Mesendoderm (in vitro differentiated cells): ENCODE data around the gene ZBTB49.

Experiments
- DNase-seq: peaks from one replicate; pipeline ENCODE4 v3.0.0; 2013
- H2AK5ac ChIP-seq: 2 replicates; pipeline ENCODE4 v1.6.1; 2013; ENCODE audit warnings: low read length, inconsistent platforms
- H2BK120ac ChIP-seq: 2 replicates; pipeline ENCODE4 v1.6.1; 2013; ENCODE audit warnings: low read depth, mild to moderate bottlenecking, low read length, moderate library complexity, mixed read lengths
- H2BK15ac ChIP-seq: replicated peaks from 2 replicates; pipeline ENCODE4 v1.6.1; 2013; ENCODE audit warnings: low read depth, mild to moderate bottlenecking, moderate library complexity
- H2BK5ac ChIP-seq: 2 replicates; pipeline ENCODE4 v1.6.1; 2013; ENCODE audit warnings: low read length, inconsistent platforms
- H3K18ac ChIP-seq: 2 replicates; pipeline ENCODE4 v1.6.1; 2013; ENCODE audit warnings: mild to moderate bottlenecking, low read length, mixed read lengths
- H3K23ac ChIP-seq: one replicate; pipeline ENCODE4 v1.6.1; 2013; ENCODE audit warnings: low read length
- H3K27ac ChIP-seq: 2 replicates; pipeline ENCODE4 v1.5.1; 2013; ENCODE audit warnings: low read depth, mild to moderate bottlenecking, inconsistent platforms, low read length, moderate library complexity
- H3K27me3 ChIP-seq: 2 replicates; pipeline ENCODE4 v1.6.1; 2013; ENCODE audit warnings: low read length, control low read depth, mild to moderate bottlenecking, inconsistent platforms; ENCODE audit not compliant: insufficient read depth, poor library complexity
- H3K36me3 ChIP-seq: 2 replicates; pipeline ENCODE4 v1.6.1; 2013; ENCODE audit warnings: low read length, inconsistent platforms; ENCODE audit not compliant: control insufficient read depth, insufficient read depth
- H3K4ac ChIP-seq: one replicate; pipeline ENCODE4 v1.6.1; 2013; ENCODE audit warnings: low read depth, mild to moderate bottlenecking, low read length, moderate library complexity
- H3K4me1 ChIP-seq: 2 replicates; pipeline ENCODE4 v1.6.1; 2013; ENCODE audit warnings: low read depth, low read length, inconsistent platforms; ENCODE audit not compliant: control insufficient read depth
- H3K4me2 ChIP-seq: 2 replicates; pipeline ENCODE4 v1.6.1; 2013; ENCODE audit warnings: low read length
- H3K4me3 ChIP-seq: 2 replicates; pipeline ENCODE4 v1.5.1; 2013; ENCODE audit warnings: mild to moderate bottlenecking, low read length
- H3K56ac ChIP-seq: one replicate; pipeline ENCODE4 v1.6.1; 2013; ENCODE audit warnings: low read length
- H3K79me1 ChIP-seq: 2 replicates; pipeline ENCODE4 v1.6.1; 2013; ENCODE audit warnings: low read length, inconsistent platforms
- H3K79me2 ChIP-seq: 2 replicates; pipeline ENCODE4 v1.6.1; 2013; ENCODE audit warnings: mild to moderate bottlenecking, low read length; ENCODE audit not compliant: control insufficient read depth, insufficient read depth
- H3K9ac ChIP-seq: 2 replicates; pipeline ENCODE4 v1.6.1; 2013; ENCODE audit warnings: low read length, inconsistent platforms
- H4K5ac ChIP-seq: one replicate; pipeline ENCODE4 v1.6.1; 2013; ENCODE audit warnings: low read length
- H4K8ac ChIP-seq: one replicate; pipeline ENCODE4 v1.6.1; 2013; ENCODE audit warnings: low read depth, mild to moderate bottlenecking, control low read depth, low read length, moderate library complexity
- WGBS: extraction: QIAGEN DNeasy Blood & Tissue Kit; methylation state at CpG from one replicate; pipeline ENCODE4 v1.1.7; 2013; ENCODE audit warnings: low lambda C conversion rate, missing lambda C conversion rate; ENCODE audit not compliant: insufficient coverage; ENCODE audit errors: extremely low coverage; 5-methylcytosine and 5-hydroxymethylcytosine counted together

Gene ZBTB49

DNA sequence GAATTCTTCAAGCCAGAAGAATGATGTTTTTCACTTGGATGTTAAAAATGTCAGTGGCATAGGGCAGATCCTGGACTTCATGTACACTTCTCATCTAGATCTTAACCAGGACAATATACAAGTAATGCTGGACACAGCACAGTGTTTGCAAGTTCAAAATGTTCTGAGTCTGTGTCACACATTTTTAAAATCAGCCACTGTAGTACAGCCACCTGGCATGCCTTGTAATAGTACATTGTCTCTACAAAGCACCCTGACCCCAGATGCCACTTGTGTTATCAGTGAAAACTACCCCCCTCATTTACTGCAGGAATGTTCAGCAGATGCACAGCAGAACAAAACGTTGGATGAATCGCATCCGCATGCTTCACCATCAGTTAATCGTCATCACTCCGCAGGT, 11.9 kb downstream of the ZBTB49 start:
- Histone ChIP-seq H3K18ac (no peak overlapping the region), H2BK5ac (no peak overlapping the region), H3K23ac (no peak overlapping the region), H3K9ac (no peak overlapping the region), H3K27ac (no peak overlapping the region), H3K79me1 (peaks cover 5% of the 10 kb centered on the region), H3K36me3 (peaks cover 3% of the 10 kb centered on the region), H2AK5ac (no peak overlapping the region), H3K4ac (no peak overlapping the region), H2BK15ac (no peak overlapping the region), H3K79me2 (no peaks in the 10 kb centered on the region), H3K27me3 (no peaks in the 10 kb centered on the region), H4K8ac (no peak overlapping the region), H3K4me3 (no peak overlapping the region), H2BK120ac (no peak overlapping the region), H3K4me2 (no peak overlapping the region), H3K56ac (no peak overlapping the region), H4K5ac (no peak overlapping the region), H3K4me1 (no peaks in the 10 kb centered on the region)
- no peak for DNase-seq
- no CpG with 5 or more reads among the region's 5 CpGs for whole genome bisulfite sequencing

DNA sequence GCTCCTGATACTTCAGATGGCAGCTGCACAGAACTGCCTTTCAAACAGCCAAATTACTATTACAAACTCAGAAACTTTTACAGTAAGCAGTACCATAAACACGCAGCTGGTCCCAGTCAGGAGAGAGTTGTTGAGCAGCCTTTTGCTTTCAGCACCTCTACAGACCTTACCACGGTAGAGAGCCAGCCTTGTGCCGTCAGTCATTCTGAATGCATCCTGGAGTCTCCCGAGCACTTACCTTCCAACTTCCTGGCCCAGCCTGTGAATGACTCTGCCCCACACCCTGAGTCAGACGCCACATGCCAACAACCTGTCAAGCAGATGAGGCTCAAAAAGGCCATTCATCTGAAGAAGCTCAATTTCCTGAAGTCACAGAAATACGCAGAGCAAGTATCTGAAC, 12.4 kb downstream of the ZBTB49 start:
- Histone ChIP-seq H2BK120ac (no peak overlapping the region), H2AK5ac (no peak overlapping the region), H3K4me2 (no peak overlapping the region), H3K4me3 (no peak overlapping the region), H3K79me2 (no peaks in the 10 kb centered on the region), H3K4ac (no peak overlapping the region), H3K27me3 (no peaks in the 10 kb centered on the region), H3K18ac (no peak overlapping the region), H3K27ac (no peak overlapping the region), H3K23ac (no peak overlapping the region), H3K9ac (no peak overlapping the region), H3K36me3 (peaks cover 3% of the 10 kb centered on the region), H2BK15ac (no peak overlapping the region), H3K79me1 (peaks cover 5% of the 10 kb centered on the region), H2BK5ac (no peak overlapping the region), H4K5ac (no peak overlapping the region), H3K4me1 (no peaks in the 10 kb centered on the region), H4K8ac (no peak overlapping the region), H3K56ac (no peak overlapping the region)
- WGBS: no CpG with 5 or more reads among the region's 6 CpGs
- no peak for DNase-seq

DNA sequence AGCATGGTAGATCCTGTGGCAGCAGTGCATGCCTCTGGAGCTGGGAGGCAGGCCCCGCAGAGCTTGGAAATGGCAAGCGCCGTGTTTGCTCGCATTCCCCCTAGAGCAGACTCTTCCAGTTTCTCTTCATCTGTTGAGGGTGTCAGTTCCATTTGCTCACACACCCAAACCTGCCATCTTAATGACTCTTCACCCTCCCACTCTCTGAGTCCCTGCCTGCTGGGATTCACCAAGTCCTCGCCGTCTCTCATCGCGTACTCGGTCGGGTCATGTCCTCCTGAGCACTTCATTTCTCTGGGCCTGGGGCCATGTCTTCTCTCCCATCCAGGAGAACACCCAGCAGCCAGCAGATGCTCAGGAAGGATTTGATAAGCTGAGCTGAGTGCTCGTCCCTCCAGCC, 16.9 kb downstream of the ZBTB49 start:
- Histone ChIP-seq H4K8ac (no peak overlapping the region), H3K4ac (no peak overlapping the region), H2BK15ac (no peak overlapping the region), H2BK5ac (no peak overlapping the region), H2AK5ac (no peak overlapping the region), H3K27me3 (no peaks in the 10 kb centered on the region), H3K4me1 (no peaks in the 10 kb centered on the region), H3K4me2 (no peak overlapping the region), H3K4me3 (no peak overlapping the region), H3K23ac (no peak overlapping the region), H3K79me2 (no peaks in the 10 kb centered on the region), H3K27ac (no peak overlapping the region), H3K9ac (no peak overlapping the region), H3K56ac (no peak overlapping the region), H3K18ac (no peak overlapping the region), H3K79me1 (no peaks in the 10 kb centered on the region), H2BK120ac (no peak overlapping the region), H4K5ac (no peak overlapping the region), H3K36me3 (peaks cover 3% of the 10 kb centered on the region)
- WGBS: no CpG with 5 or more reads among the region's 11 CpGs
- no peak for DNase-seq

DNA sequence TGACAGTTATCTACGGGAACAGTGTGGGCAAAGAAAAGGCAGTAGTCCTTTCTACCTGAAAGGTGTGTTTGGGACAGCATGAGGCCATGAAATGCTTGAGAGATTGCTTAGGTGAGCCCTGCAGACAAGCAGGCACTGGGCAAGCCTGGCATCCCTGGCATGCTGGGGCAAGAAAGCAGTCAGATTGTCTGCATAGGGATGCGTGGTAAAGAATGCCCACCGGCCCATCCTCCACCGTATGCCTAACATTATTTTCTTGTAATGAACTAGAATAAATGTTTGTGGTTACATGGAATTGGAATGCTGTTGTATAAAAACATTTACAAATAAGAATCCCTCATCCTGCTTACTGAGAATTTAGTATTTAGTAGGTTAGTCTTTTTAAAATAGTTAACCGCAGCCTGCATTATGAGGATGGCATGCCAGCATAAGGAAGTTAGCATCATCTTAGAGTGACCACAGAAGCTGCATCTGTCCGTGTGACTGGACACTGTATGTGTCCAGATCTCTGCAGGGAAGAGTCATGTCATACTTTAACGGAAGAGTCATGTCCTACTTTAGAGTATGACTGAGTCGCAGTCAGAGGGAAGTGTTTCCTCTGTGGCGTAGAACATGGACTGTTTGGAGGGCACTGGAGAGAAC, 18.9 kb downstream of the ZBTB49 start:
- no peak for DNase-seq
- Histone ChIP-seq H2BK15ac (no peak overlapping the region), H3K36me3 (no peaks in the 10 kb centered on the region), H3K4me3 (no peak overlapping the region), H3K27ac (no peak overlapping the region), H3K9ac (no peak overlapping the region), H3K4me1 (no peaks in the 10 kb centered on the region), H3K18ac (no peak overlapping the region), H3K79me1 (no peaks in the 10 kb centered on the region), H3K79me2 (no peaks in the 10 kb centered on the region), H3K4me2 (no peak overlapping the region), H3K23ac (no peak overlapping the region), H2BK120ac (no peak overlapping the region), H4K8ac (no peak overlapping the region), H3K56ac (no peak overlapping the region), H2BK5ac (no peak overlapping the region), H4K5ac (no peak overlapping the region), H3K27me3 (no peaks in the 10 kb centered on the region), H3K4ac (no peak overlapping the region), H2AK5ac (no peak overlapping the region)
- no CpG with 5 or more reads among the region's 9 CpGs for WGBS

DNA sequence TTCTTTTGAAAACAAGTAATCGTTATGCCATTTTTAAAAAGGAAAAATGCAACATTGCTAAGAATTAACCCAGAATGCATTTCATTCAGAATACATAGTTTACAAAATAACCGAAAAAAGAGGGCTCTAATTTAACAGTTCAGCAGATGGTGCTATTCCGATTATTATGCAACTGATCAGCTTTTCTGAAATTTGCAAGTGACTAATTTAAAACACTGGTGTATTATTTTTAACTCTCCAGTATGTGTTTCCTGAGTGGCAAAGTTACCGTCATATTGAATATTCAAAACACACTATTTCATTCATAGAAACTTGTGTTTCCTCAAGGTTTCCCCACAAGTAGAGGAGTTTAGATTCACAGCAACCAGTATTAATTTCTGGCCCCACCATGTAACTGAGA, 21.1 kb downstream of the ZBTB49 start:
- no peak overlapping the region for H3K9ac ChIP-seq
- H3K79me1 ChIP-seq: no peaks in the 10 kb centered on the region
- H4K5ac ChIP-seq: no peak overlapping the region
- no peak overlapping the region for H3K4me2 ChIP-seq
- no peak overlapping the region for H2BK5ac ChIP-seq
- H2AK5ac ChIP-seq: no peak overlapping the region
- no peak for DNase-seq
- no peak overlapping the region for H3K18ac ChIP-seq
- no peak overlapping the region for H3K56ac ChIP-seq
- no peak overlapping the region for H2BK15ac ChIP-seq
- WGBS: no CpG with 5 or more reads among the region's 4 CpGs
- H3K36me3 ChIP-seq: no peaks in the 10 kb centered on the region
- no peak overlapping the region for H3K4ac ChIP-seq
- no peak overlapping the region for H2BK120ac ChIP-seq
- H3K79me2 ChIP-seq: no peaks in the 10 kb centered on the region
- no peak overlapping the region for H3K23ac ChIP-seq
- H3K4me3 ChIP-seq: no peak overlapping the region
- no peaks in the 10 kb centered on the region for H3K4me1 ChIP-seq
- H4K8ac ChIP-seq: no peak overlapping the region
- no peaks in the 10 kb centered on the region for H3K27me3 ChIP-seq
- no peak overlapping the region for H3K27ac ChIP-seq

DNA sequence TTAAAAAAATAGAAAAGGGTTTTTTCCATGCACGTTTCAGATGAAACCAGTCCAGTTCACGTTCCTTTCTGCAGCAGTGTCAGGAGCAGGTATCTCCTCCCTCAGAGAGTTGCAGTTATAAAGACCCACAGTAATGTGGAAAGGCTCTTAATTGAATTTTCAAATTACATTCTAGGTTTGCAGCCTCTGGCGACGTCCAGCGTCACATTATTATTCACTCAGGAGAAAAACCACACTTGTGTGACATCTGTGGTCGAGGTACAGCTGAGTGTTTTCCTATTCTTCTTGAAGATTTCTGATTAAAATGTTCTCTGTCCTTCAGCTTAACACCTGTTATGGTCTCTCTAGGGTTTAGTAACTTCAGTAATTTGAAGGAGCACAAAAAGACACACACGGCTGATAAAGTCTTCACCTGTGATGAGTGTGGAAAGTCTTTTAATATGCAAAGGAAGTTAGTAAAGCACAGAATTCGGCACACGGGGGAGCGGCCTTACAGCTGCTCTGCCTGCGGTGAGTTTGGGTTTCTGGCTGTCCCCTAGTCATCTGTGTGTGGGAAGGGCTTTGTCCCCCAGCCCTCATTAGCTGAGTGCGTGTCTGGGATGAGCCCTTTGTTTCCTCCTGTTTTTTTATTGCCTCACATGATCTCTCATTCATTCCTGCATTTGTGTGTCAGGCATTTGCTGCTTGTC, 25.6 kb downstream of the ZBTB49 start:
- Histone ChIP-seq H3K23ac (no peak overlapping the region), H2BK5ac (no peak overlapping the region), H2AK5ac (no peak overlapping the region), H4K8ac (no peak overlapping the region), H3K9ac (no peak overlapping the region), H4K5ac (no peak overlapping the region), H3K79me1 (no peaks in the 10 kb centered on the region), H3K4me3 (no peak overlapping the region), H2BK15ac (no peak overlapping the region), H3K56ac (no peak overlapping the region), H3K36me3 (no peaks in the 10 kb centered on the region), H3K4me2 (no peak overlapping the region), H3K4ac (no peak overlapping the region), H3K18ac (no peak overlapping the region), H3K4me1 (no peaks in the 10 kb centered on the region), H3K27me3 (no peaks in the 10 kb centered on the region), H3K27ac (no peak overlapping the region), H2BK120ac (no peak overlapping the region), H3K79me2 (no peaks in the 10 kb centered on the region)
- no CpG with 5 or more reads among the region's 12 CpGs for WGBS
- DNase-seq: no peak
